CD14-positive monocyte (primary cell): Measurements from ENCODE around the gene NTMT2. TPM values are rescaled to one million over a fixed set of nuclear protein-coding genes. Genes with fewer than 3 reads are reported as not detected.

ENCODE experiments used
- DNase-seq, 3 donors: peaks; one replicate each; pipeline ENCODE4 v3.0.0-alpha.2; 2011 to 2022
- H2AFZ ChIP-seq: 2 replicates; pipeline ENCODE4 v1.6.0; 2012; ENCODE audit warnings: mild to moderate bottlenecking, low read depth, low read length, inconsistent platforms; ENCODE audit not compliant: insufficient read depth, poor library complexity, severe bottlenecking
- H3K27ac ChIP-seq, 2 donors: 1 replicate in 1 of 2; 2 replicates in 1 of 2; pipeline ENCODE4 v1.5.1; 2012 to 2013; ENCODE audit warnings: low read length in 2 of 2, control low read depth in 1 of 2, inconsistent platforms in 1 of 2, low read depth in 1 of 2, mild to moderate bottlenecking in 1 of 2
- H3K27me3 ChIP-seq, 2 donors: one replicate each; pipeline versions ENCODE4 v1.6.0 to v1.6.1; 2011 to 2013; ENCODE audit warnings: low read length in 2 of 2; ENCODE audit not compliant: control insufficient read depth in 2 of 2, insufficient read depth in 2 of 2
- H3K36me3 ChIP-seq, 2 donors: replicated peaks in 1 of 2; 1 replicate in 1 of 2; 2 replicates in 1 of 2; pipeline versions ENCODE4 v1.5.1 to v1.6.1; 2012 to 2013; ENCODE audit warnings: low read length in 2 of 2, control low read depth in 1 of 2, inconsistent platforms in 1 of 2, mild to moderate bottlenecking in 1 of 2; ENCODE audit not compliant: insufficient read depth in 2 of 2, control insufficient read depth in 1 of 2
- H3K4me1 ChIP-seq, 2 donors: 1 replicate in 1 of 2; 2 replicates in 1 of 2; pipeline versions ENCODE4 v1.5.1 to v1.6.1; 2012 to 2013; ENCODE audit warnings: low read length in 2 of 2, control low read depth in 1 of 2, inconsistent platforms in 1 of 2, mild to moderate bottlenecking in 1 of 2, moderate library complexity in 1 of 2; ENCODE audit not compliant: insufficient read depth in 2 of 2, control insufficient read depth in 1 of 2
- H3K4me2 ChIP-seq: replicated peaks from 2 replicates; pipeline ENCODE3; 2012; ENCODE audit warnings: low read length, moderate library complexity, mild to moderate bottlenecking; ENCODE audit not compliant: poor library complexity, severe bottlenecking; ENCODE audit errors: extremely low read depth
- H3K4me3 ChIP-seq, 3 experiments: fragments of 200-600 bp in 1 of 3; sonication (generic) in 1 of 3; replicated peaks in 1 of 3; 1 replicate in 2 of 3; 2 replicates in 1 of 3; pipeline ENCODE4 v1.5.1; 2011 to 2013; ENCODE audit warnings: low read length in 3 of 3, mild to moderate bottlenecking in 3 of 3, control low read depth in 2 of 3, low read depth in 2 of 3, inconsistent platforms in 1 of 3, moderate library complexity in 1 of 3
- H3K79me2 ChIP-seq: 2 replicates; pipeline ENCODE4 v1.6.0; 2012; ENCODE audit warnings: mild to moderate bottlenecking, control low read depth, inconsistent platforms, low read length, moderate library complexity; ENCODE audit not compliant: insufficient read depth
- H3K9ac ChIP-seq: 2 replicates; pipeline ENCODE4 v1.6.0; 2017; ENCODE audit warnings: low read length, mild to moderate bottlenecking; ENCODE audit not compliant: insufficient read depth, poor library complexity, severe bottlenecking
- H3K9me3 ChIP-seq, 2 donors: replicated peaks in 1 of 2; 1 replicate in 1 of 2; 2 replicates in 1 of 2; pipeline versions ENCODE4 v1.5.1 to v1.6.1; 2012 to 2013; ENCODE audit warnings: low read length in 2 of 2, control low read depth in 1 of 2; ENCODE audit not compliant: control insufficient read depth in 1 of 2, insufficient read depth in 1 of 2
- H4K20me1 ChIP-seq: 2 replicates; pipeline ENCODE4 v1.6.0; 2012; ENCODE audit warnings: mild to moderate bottlenecking, low read length, control low read depth, moderate library complexity; ENCODE audit not compliant: insufficient read depth
- H3K27ac Mint-ChIP-seq, 7 donors: one replicate each; pipeline ENCODE4 v1.8.0; 2020; ENCODE audit warnings: mild to moderate bottlenecking in 7 of 7, mixed read lengths in 7 of 7, moderate library complexity in 6 of 7, inconsistent platforms in 2 of 7
- H3K27me3 Mint-ChIP-seq, 3 donors: one replicate each; pipeline ENCODE4 v1.8.0; 2021 to 2022; ENCODE audit warnings: low read depth in 3 of 3, mild to moderate bottlenecking in 3 of 3, mixed read lengths in 3 of 3, moderate library complexity in 3 of 3, inconsistent platforms in 1 of 3
- H3K36me3 Mint-ChIP-seq, 2 donors: one replicate each; pipeline ENCODE4 v1.8.0; 2020; ENCODE audit warnings: mixed read lengths in 2 of 2, inconsistent platforms in 1 of 2, mild to moderate bottlenecking in 1 of 2
- H3K4me1 Mint-ChIP-seq: one replicate; pipeline ENCODE4 v1.8.0; 2020; ENCODE audit warnings: mild to moderate bottlenecking, mixed read lengths
- H3K4me3 Mint-ChIP-seq, 2 donors: one replicate each; pipeline ENCODE4 v1.8.0; 2020; ENCODE audit warnings: mild to moderate bottlenecking in 2 of 2, mixed read lengths in 2 of 2, moderate library complexity in 1 of 2
- H3K9me3 Mint-ChIP-seq, 7 donors: one replicate each; pipeline ENCODE4 v1.8.0; 2020 to 2022; ENCODE audit warnings: mixed read lengths in 7 of 7, mild to moderate bottlenecking in 6 of 7, moderate library complexity in 6 of 7, inconsistent platforms in 2 of 7
- WGBS: methylation state at CpG from one replicate; pipeline ENCODE4 v1.1.5; 2013; ENCODE audit warnings: missing lambda C conversion rate; ENCODE audit not compliant: insufficient coverage; 5-methylcytosine and 5-hydroxymethylcytosine counted together
- intact Hi-C, 2 donors: fragments of 100-400 bp; cut with micrococcal nuclease; formaldehyde crosslinking; loops; one replicate each; pipeline versions ENCODE4 v1.15.0 to v1.15.1; 2023
- polyA plus RNA-seq, 3 donors: library from polyadenylated mRNA; depleted of rRNA in 1 of 3; unstranded in 2 of 3; stranded (reverse) in 1 of 3; fragments of 300-500 nt in 2 of 3; fragments of >200 nt in 1 of 3; fragmentation: Illumina TruSeq in 2 of 3; gene quantifications; 1 replicate in 2 of 3; 2 replicates in 1 of 3; pipeline ENCODE4 v1.2.3, GENCODE V29; 2012 to 2021
- TF ChIP-seq, protein P1 (sequence below): fragments of 200-600 bp; IDR thresholded peaks from one replicate; pipeline ENCODE4 v1.8.0; 2022; ENCODE audit warnings: antibody characterized with exemption, mild to moderate bottlenecking

NTMT2 gene
- polyA plus RNA-seq, 3 donors = not detected

DNA sequence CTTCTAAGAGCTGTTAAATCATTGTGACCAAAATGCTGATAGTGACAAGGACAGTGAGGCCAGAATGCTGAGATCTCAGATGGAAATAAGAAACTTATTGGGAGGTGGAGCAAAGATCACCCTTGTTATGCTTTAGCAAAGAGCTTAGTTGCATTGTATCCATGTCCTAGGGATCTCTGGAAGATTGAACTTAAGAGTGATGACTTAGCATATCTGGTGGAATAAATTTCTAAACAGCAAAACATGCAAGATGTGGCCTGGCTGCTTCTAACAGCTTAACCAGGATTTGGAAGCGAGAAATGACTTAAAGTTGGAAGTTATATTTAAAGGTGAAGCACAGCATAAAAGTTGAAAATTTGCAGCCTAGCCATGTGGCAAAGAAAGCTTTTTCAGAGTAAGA lies 7.7 kb downstream of the NTMT2 start:
- peaks cover 0 to 6% of the 10 kb centered on the region in 2 donors for H3K9me3 ChIP-seq
- no peak overlapping the region for H3K4me3 ChIP-seq
- Mint-ChIP-seq H3K27ac (no peak overlapping the region), H3K27me3 (peaks cover 0 to 2% (median 0%) of the 10 kb centered on the region in 3 donors), H3K36me3 (no peaks in the 10 kb centered on the region), H3K9me3 (peaks cover 2 to 7% (median 5%) of the 10 kb centered on the region in 7 donors), H3K4me3 (no peak overlapping the region), H3K4me1 (no peaks in the 10 kb centered on the region)
- no peak overlapping the region for H2AFZ ChIP-seq
- no peak overlapping the region for H3K4me2 ChIP-seq
- no peaks in the 10 kb centered on the region for H3K36me3 ChIP-seq
- DNase-seq = no peak
- H3K79me2 ChIP-seq = no peaks in the 10 kb centered on the region
- TF ChIP-seq, protein P1, sequence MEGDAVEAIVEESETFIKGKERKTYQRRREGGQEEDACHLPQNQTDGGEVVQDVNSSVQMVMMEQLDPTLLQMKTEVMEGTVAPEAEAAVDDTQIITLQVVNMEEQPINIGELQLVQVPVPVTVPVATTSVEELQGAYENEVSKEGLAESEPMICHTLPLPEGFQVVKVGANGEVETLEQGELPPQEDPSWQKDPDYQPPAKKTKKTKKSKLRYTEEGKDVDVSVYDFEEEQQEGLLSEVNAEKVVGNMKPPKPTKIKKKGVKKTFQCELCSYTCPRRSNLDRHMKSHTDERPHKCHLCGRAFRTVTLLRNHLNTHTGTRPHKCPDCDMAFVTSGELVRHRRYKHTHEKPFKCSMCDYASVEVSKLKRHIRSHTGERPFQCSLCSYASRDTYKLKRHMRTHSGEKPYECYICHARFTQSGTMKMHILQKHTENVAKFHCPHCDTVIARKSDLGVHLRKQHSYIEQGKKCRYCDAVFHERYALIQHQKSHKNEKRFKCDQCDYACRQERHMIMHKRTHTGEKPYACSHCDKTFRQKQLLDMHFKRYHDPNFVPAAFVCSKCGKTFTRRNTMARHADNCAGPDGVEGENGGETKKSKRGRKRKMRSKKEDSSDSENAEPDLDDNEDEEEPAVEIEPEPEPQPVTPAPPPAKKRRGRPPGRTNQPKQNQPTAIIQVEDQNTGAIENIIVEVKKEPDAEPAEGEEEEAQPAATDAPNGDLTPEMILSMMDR = no peak
- H3K4me1 ChIP-seq = no peaks in the 10 kb centered on the region
- H4K20me1 ChIP-seq = no peaks in the 10 kb centered on the region
- intact Hi-C loops = no loop called here
- H3K27me3 ChIP-seq = no peaks in the 10 kb centered on the region
- no peak overlapping the region for H3K9ac ChIP-seq
- H3K27ac ChIP-seq = no peak overlapping the region
- 100% methylated on average over 1 of the region's 1 CpG for WGBS

DNA sequence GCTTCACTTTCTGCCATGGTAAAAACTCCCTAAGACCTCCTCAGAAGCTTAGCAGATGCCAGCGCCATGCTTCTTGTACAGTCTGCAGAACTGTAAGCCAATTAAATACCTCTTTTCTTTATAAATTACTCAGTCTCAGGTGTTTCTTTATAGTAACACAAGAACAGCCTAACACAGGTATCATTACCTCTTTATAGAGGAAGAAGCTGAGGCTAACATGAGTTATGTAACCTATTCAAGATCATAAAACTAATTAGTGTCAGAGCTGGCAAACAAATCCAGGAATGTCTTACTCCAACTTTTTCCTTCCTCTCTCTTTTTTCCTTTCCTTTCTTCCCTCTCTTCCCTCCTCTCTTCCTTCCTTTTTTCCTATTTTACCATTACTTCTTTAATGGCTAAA lies 9.3 kb downstream of the NTMT2 start:
- no peaks in the 10 kb centered on the region for H4K20me1 ChIP-seq
- no peak overlapping the region for H3K9ac ChIP-seq
- no peak for DNase-seq
- peaks cover 4 to 6% of the 10 kb centered on the region in 2 donors for H3K9me3 ChIP-seq
- no peaks in the 10 kb centered on the region for H3K27me3 ChIP-seq
- TF ChIP-seq, protein P1 = no peak
- H3K79me2 ChIP-seq = no peaks in the 10 kb centered on the region
- no CpG with 5 or more reads among the region's 1 CpG for WGBS
- Mint-ChIP-seq H3K4me1 (no peaks in the 10 kb centered on the region), H3K36me3 (no peaks in the 10 kb centered on the region), H3K27ac (no peak overlapping the region), H3K27me3 (peaks cover 0 to 2% (median 0%) of the 10 kb centered on the region in 3 donors), H3K9me3 (peaks cover 2 to 7% (median 5%) of the 10 kb centered on the region in 7 donors), H3K4me3 (no peak overlapping the region)
- H2AFZ ChIP-seq = no peak overlapping the region
- H3K36me3 ChIP-seq = no peaks in the 10 kb centered on the region
- intact Hi-C loops = no loop called here
- no peak overlapping the region for H3K27ac ChIP-seq
- H3K4me1 ChIP-seq = no peaks in the 10 kb centered on the region
- H3K4me2 ChIP-seq = no peak overlapping the region
- no peak overlapping the region for H3K4me3 ChIP-seq
